GM10266 (cell line): Measurements from ENCODE around the gene TMEFF2.

ENCODE experiments used
- DNase-seq: peaks from one replicate; pipeline ENCODE4 v3.0.0; 2012; ENCODE audit errors: extremely low spot score
- TF ChIP-seq, protein P1 (sequence below): IDR thresholded peaks from 2 replicates; pipeline ENCODE4 v1.5.1; 2012; ENCODE audit warnings: mild to moderate bottlenecking, low read depth; ENCODE audit not compliant: control insufficient read depth, insufficient read depth; ENCODE audit errors: missing control alignments

The TMEFF2 gene

GRCh38 chr2:191931329-191931728, 263.4 kb downstream of the TMEFF2 start:
- TF ChIP-seq, protein P1, sequence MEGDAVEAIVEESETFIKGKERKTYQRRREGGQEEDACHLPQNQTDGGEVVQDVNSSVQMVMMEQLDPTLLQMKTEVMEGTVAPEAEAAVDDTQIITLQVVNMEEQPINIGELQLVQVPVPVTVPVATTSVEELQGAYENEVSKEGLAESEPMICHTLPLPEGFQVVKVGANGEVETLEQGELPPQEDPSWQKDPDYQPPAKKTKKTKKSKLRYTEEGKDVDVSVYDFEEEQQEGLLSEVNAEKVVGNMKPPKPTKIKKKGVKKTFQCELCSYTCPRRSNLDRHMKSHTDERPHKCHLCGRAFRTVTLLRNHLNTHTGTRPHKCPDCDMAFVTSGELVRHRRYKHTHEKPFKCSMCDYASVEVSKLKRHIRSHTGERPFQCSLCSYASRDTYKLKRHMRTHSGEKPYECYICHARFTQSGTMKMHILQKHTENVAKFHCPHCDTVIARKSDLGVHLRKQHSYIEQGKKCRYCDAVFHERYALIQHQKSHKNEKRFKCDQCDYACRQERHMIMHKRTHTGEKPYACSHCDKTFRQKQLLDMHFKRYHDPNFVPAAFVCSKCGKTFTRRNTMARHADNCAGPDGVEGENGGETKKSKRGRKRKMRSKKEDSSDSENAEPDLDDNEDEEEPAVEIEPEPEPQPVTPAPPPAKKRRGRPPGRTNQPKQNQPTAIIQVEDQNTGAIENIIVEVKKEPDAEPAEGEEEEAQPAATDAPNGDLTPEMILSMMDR = no peak
- no peak for DNase-seq

- DNase-seq = no peak
- TF ChIP-seq, protein P1 = no peak
These were observed 264.5 kb downstream of the TMEFF2 start for GRCh38 chr2:191930205-191930604.

GRCh38 chr2:191929288-191929687, 265.4 kb downstream of the TMEFF2 start:
- TF ChIP-seq, protein P1 = no peak
- no peak for DNase-seq

- no peak for DNase-seq
- TF ChIP-seq, protein P1 = no peak
These were observed 266.7 kb downstream of the TMEFF2 start for GRCh38 chr2:191927991-191928390.

GRCh38 chr2:191927319-191927867, 267.3 kb downstream of the TMEFF2 start:
- DNase-seq = no peak
- TF ChIP-seq, protein P1 = no peak

GRCh38 chr2:191926671-191927070, 268.1 kb downstream of the TMEFF2 start:
- TF ChIP-seq, protein P1 = no peak
- no peak for DNase-seq

GRCh38 chr2:191923652-191923997, 271.1 kb downstream of the TMEFF2 start:
- no peak for DNase-seq
- TF ChIP-seq, protein P1 = no peak
